Duodenal mucosa (tissue), 2 donors: ENCODE measurements around the gene TRPM4.

ENCODE experiments used
- H3K27ac ChIP-seq: one replicate; pipeline ENCODE4 v1.7.0; 2013; ENCODE audit warnings: low read depth, low read length
- H3K27me3 ChIP-seq, 2 donors: one replicate each; pipeline ENCODE4 v1.7.0; 2013; ENCODE audit warnings: low read length in 2 of 2, control low read depth in 1 of 2; ENCODE audit not compliant: insufficient read depth in 2 of 2, control insufficient read depth in 1 of 2
- H3K36me3 ChIP-seq, 2 donors: one replicate each; pipeline ENCODE4 v1.7.0; 2013; ENCODE audit warnings: low read length in 2 of 2, control low read depth in 1 of 2; ENCODE audit not compliant: insufficient read depth in 2 of 2, control insufficient read depth in 1 of 2
- H3K4me1 ChIP-seq, 2 donors: one replicate each; pipeline ENCODE4 v1.7.0; 2013; ENCODE audit warnings: low read length in 2 of 2, control low read depth in 1 of 2; ENCODE audit not compliant: insufficient read depth in 2 of 2, control insufficient read depth in 1 of 2
- H3K4me3 ChIP-seq, 2 donors: one replicate each; pipeline ENCODE4 v1.7.0; 2013; ENCODE audit warnings: low read length in 2 of 2, low read depth in 1 of 2
- H3K9ac ChIP-seq, 2 donors: one replicate each; pipeline ENCODE4 v1.7.0; 2013; ENCODE audit warnings: low read length in 2 of 2, low read depth in 1 of 2
- H3K9me3 ChIP-seq, 2 donors: one replicate each; pipeline ENCODE4 v1.7.0; 2013; ENCODE audit warnings: low read length in 2 of 2, control low read depth in 1 of 2; ENCODE audit not compliant: control insufficient read depth in 1 of 2

Gene TRPM4

DNA sequence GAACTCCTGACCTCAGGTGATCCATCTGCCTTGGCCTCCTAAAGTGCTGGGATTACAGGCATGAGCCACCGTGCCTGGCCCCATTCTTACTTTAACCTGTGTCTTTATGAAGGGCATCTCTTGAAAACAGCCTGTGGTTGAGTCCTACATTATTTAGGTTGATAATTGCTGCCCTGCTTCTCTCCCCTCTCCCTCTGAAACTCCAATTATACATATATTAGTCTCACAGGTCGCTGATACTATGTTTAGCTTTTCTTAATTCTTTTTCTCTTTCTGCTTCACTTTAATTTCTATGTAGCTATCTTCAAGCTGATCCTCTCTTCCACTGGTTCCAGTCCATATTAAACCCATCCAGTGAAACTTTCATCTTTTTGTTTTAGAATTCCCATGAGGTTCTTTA lies 92.3 kb downstream of the TRPM4 start:
- H3K36me3 ChIP-seq, result no peaks in the 10 kb centered on the region
- no peaks in the 10 kb centered on the region for H3K4me1 ChIP-seq
- H3K27me3 ChIP-seq, result no peaks in the 10 kb centered on the region

DNA sequence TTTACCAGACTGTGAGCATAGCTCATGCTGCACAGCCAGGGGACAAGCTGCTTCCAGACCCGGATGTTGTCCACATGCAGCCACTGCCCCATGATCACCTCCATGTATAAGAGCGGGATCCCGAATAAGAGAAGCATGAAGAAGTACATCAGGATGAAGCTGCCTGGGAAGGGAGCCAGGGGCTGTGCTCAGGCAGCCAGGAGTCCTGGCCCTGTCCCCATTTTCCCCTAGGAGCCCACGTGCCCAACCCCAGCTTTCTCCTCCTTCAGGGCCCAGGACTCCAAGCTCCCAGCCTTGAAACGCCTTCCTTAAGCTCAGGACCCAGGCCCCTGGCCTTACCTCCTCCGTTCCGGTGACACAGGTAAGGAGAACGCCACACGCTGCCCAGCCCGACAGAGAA lies 98.1 kb downstream of the TRPM4 start:
- Histone ChIP-seq H3K27me3 (no peaks in the 10 kb centered on the region), H3K27ac (no peak overlapping the region), H3K9ac (no peak overlapping the region), H3K36me3 (no peaks in the 10 kb centered on the region), H3K4me1 (no peaks in the 10 kb centered on the region), H3K9me3 (peaks cover 9 to 10% of the 10 kb centered on the region in 2 donors), H3K4me3 (no peak overlapping the region)

More for the DNA sequence above, 92.3 kb downstream of the TRPM4 start:
- Histone ChIP-seq H3K4me3 (no peak overlapping the region), H3K27ac (no peak overlapping the region), H3K9me3 (no peaks in the 10 kb centered on the region), H3K9ac (no peak overlapping the region)

DNA sequence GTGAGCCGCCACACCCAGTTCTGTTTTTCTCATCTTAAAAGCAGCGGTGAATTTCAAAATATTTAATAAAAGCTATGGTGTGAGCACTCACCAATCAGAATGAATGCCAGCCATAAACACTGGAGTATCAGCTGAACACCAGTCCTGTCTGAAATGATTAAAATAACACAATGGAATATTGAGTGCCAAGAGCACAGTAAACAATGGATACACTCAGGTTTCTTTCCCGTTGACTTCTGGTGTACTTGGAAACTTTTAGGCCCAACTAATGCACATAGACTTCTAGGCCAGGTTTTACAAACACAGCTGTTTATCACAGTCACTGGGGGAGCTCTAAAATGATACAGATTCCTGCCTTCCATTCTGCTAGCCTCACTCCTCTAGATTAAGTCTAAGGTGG lies 99.1 kb downstream of the TRPM4 start:
- H3K4me1 ChIP-seq, result no peaks in the 10 kb centered on the region
- H3K4me3 ChIP-seq, result no peak overlapping the region
- H3K36me3 ChIP-seq, result no peaks in the 10 kb centered on the region
- no peak overlapping the region for H3K27ac ChIP-seq
- H3K27me3 ChIP-seq, result no peaks in the 10 kb centered on the region
- H3K9me3 ChIP-seq, result peaks cover 9 to 10% of the 10 kb centered on the region in 2 donors
- H3K9ac ChIP-seq, result no peak overlapping the region
